Stimulated activated CD8-positive, alpha-beta memory T cell treated with anti-CD3 and anti-CD28 coated beads, Interleukin-4, amount 100 ng/mL, for 4 hours (primary cell): ENCODE results near the gene H1-8.

Experiments
- DNase-seq, 2 donors: peaks; one replicate each; pipeline ENCODE4 v3.0.0-alpha.2; 2020; ENCODE audit warnings: low read depth in 2 of 2, low spot score in 1 of 2

H1-8 gene

GRCh38 chr3:129555616-129556357 lies 12.8 kb downstream of the H1-8 start:
- no peak for DNase-seq

GRCh38 chr3:129556358-129556695 lies 13.4 kb downstream of the H1-8 start:
- no peak for DNase-seq

GRCh38 chr3:129556890-129557547 lies 14.0 kb downstream of the H1-8 start:
- DNase-seq, result no peak

- no peak for DNase-seq
Measured at GRCh38 chr3:129557548-129557894, 14.5 kb downstream of the H1-8 start.

- DNase-seq, result no peak
Measured at GRCh38 chr3:129558081-129558771, 15.3 kb downstream of the H1-8 start.

- no peak for DNase-seq
Measured at GRCh38 chr3:129558772-129559564, 16.0 kb downstream of the H1-8 start.

- DNase-seq, result no peak
Measured at GRCh38 chr3:129559565-129560079, 16.6 kb downstream of the H1-8 start.

- no peak for DNase-seq
Measured at GRCh38 chr3:129560269-129560787, 17.4 kb downstream of the H1-8 start.

GRCh38 chr3:129560911-129561594 lies 18.1 kb downstream of the H1-8 start:
- DNase-seq, result no peak

- DNase-seq, result no peak
Measured at GRCh38 chr3:129561619-129562248, 18.8 kb downstream of the H1-8 start.

GRCh38 chr3:129562803-129563202 lies 19.8 kb downstream of the H1-8 start:
- no peak for DNase-seq

- DNase-seq, result no peak
Measured at GRCh38 chr3:129563332-129563731, 20.4 kb downstream of the H1-8 start.

GRCh38 chr3:129563850-129564535 lies 21.0 kb downstream of the H1-8 start:
- no peak for DNase-seq

- no peak for DNase-seq
Measured at GRCh38 chr3:129564981-129565644, 22.1 kb downstream of the H1-8 start.

- DNase-seq, result no peak
Measured at GRCh38 chr3:129565902-129566301, 22.9 kb downstream of the H1-8 start.

GRCh38 chr3:129567176-129567705 lies 24.3 kb downstream of the H1-8 start:
- no peak for DNase-seq

GRCh38 chr3:129567939-129568338 lies 25.0 kb downstream of the H1-8 start:
- no peak for DNase-seq

GRCh38 chr3:129569856-129570255 lies 26.9 kb downstream of the H1-8 start:
- DNase-seq, result no peak
